Memory B cell (primary cell): Measurements from ENCODE around the gene NEIL1.

Experiments used
- ATAC-seq: fragments of 150-1000 bp; cut with Tn5 transposase; 2 replicates; pipeline ENCODE4 v1.10.0; 2021; ENCODE audit warnings: low read depth, mild to moderate bottlenecking, moderate library complexity
- DNase-seq, 2 donors: peaks; one replicate each; pipeline ENCODE4 v3.0.0; 2022; ENCODE audit warnings: low spot score in 2 of 2
- H3K27ac Mint-ChIP-seq: one replicate; pipeline ENCODE4 v1.8.0; 2022; ENCODE audit warnings: mild to moderate bottlenecking, moderate library complexity, mixed read lengths
- H3K27me3 Mint-ChIP-seq: one replicate; pipeline ENCODE4 v1.8.0; 2022; ENCODE audit warnings: mixed read lengths
- H3K36me3 Mint-ChIP-seq: one replicate; pipeline ENCODE4 v1.8.0; 2022; ENCODE audit warnings: mild to moderate bottlenecking, mixed read lengths
- H3K4me1 Mint-ChIP-seq: one replicate; pipeline ENCODE4 v1.8.0; 2022; ENCODE audit warnings: mixed read lengths
- H3K4me3 Mint-ChIP-seq: one replicate; pipeline ENCODE4 v1.8.0; 2022; ENCODE audit warnings: mild to moderate bottlenecking, moderate library complexity, mixed read lengths
- H3K9me3 Mint-ChIP-seq: one replicate; pipeline ENCODE4 v1.8.0; 2022; ENCODE audit warnings: mixed read lengths

Gene NEIL1

GRCh38 chr15:75356517-75356916 is 9.7 kb downstream of the NEIL1 start:
- no peaks in the 10 kb centered on the region for H3K27me3 Mint-ChIP-seq
- H3K9me3 Mint-ChIP-seq: no peaks in the 10 kb centered on the region
- ATAC-seq (no peak), DNase-seq (no peak)
- H3K4me3 Mint-ChIP-seq: no peak overlapping the region
- H3K4me1 Mint-ChIP-seq: no peaks in the 10 kb centered on the region
- peaks cover 18% of the 10 kb centered on the region for H3K36me3 Mint-ChIP-seq
- H3K27ac Mint-ChIP-seq: peak overlapping the region; percentile 31

GRCh38 chr15:75357976-75358673 is 11.3 kb downstream of the NEIL1 start:
- DNase-seq: no peak
- Mint-ChIP-seq H3K27me3 (no peaks in the 10 kb centered on the region), H3K4me1 (no peaks in the 10 kb centered on the region), H3K27ac (no peak overlapping the region), H3K36me3 (peaks cover 18% of the 10 kb centered on the region), H3K4me3 (no peak overlapping the region), H3K9me3 (no peaks in the 10 kb centered on the region)
- no peak for ATAC-seq

- peaks cover 18% of the 10 kb centered on the region for H3K36me3 Mint-ChIP-seq
- H3K4me1 Mint-ChIP-seq: no peaks in the 10 kb centered on the region
- no peaks in the 10 kb centered on the region for H3K9me3 Mint-ChIP-seq
- no peak overlapping the region for H3K4me3 Mint-ChIP-seq
- ATAC-seq (no peak), DNase-seq (no peak)
- no peak overlapping the region for H3K27ac Mint-ChIP-seq
- no peaks in the 10 kb centered on the region for H3K27me3 Mint-ChIP-seq
Observed at GRCh38 chr15:75358771-75359536, 12.1 kb downstream of the NEIL1 start.

GRCh38 chr15:75359537-75360250 is 12.9 kb downstream of the NEIL1 start:
- H3K4me1 Mint-ChIP-seq: no peaks in the 10 kb centered on the region
- H3K36me3 Mint-ChIP-seq: peaks cover 17% of the 10 kb centered on the region
- H3K27me3 Mint-ChIP-seq: no peaks in the 10 kb centered on the region
- no peak overlapping the region for H3K27ac Mint-ChIP-seq
- ATAC-seq (no peak), DNase-seq (no peak)
- H3K9me3 Mint-ChIP-seq: no peaks in the 10 kb centered on the region
- H3K4me3 Mint-ChIP-seq: no peak overlapping the region

- Mint-ChIP-seq H3K4me1 (no peaks in the 10 kb centered on the region), H3K27ac (no peak overlapping the region), H3K36me3 (peaks cover 16% of the 10 kb centered on the region), H3K4me3 (no peak overlapping the region), H3K9me3 (no peaks in the 10 kb centered on the region), H3K27me3 (no peaks in the 10 kb centered on the region)
- ATAC-seq: no peak
- no peak for DNase-seq
Observed at GRCh38 chr15:75360391-75360790, 13.6 kb downstream of the NEIL1 start.

- no peak for DNase-seq
- no peak for ATAC-seq
- no peaks in the 10 kb centered on the region for H3K4me1 Mint-ChIP-seq
- peaks cover 14% of the 10 kb centered on the region for H3K36me3 Mint-ChIP-seq
- H3K27ac Mint-ChIP-seq: no peak overlapping the region
- no peak overlapping the region for H3K4me3 Mint-ChIP-seq
- H3K9me3 Mint-ChIP-seq: no peaks in the 10 kb centered on the region
- no peaks in the 10 kb centered on the region for H3K27me3 Mint-ChIP-seq
Observed at GRCh38 chr15:75360856-75361255, 14.0 kb downstream of the NEIL1 start.

GRCh38 chr15:75361361-75361988 is 14.6 kb downstream of the NEIL1 start:
- DNase-seq: no peak
- H3K27me3 Mint-ChIP-seq: no peaks in the 10 kb centered on the region
- H3K4me3 Mint-ChIP-seq: no peak overlapping the region
- ATAC-seq: no peak
- H3K36me3 Mint-ChIP-seq: peaks cover 9% of the 10 kb centered on the region
- H3K27ac Mint-ChIP-seq: no peak overlapping the region
- H3K9me3 Mint-ChIP-seq: no peaks in the 10 kb centered on the region
- no peaks in the 10 kb centered on the region for H3K4me1 Mint-ChIP-seq

- no peak for ATAC-seq
- no peak overlapping the region for H3K27ac Mint-ChIP-seq
- H3K9me3 Mint-ChIP-seq: no peaks in the 10 kb centered on the region
- H3K27me3 Mint-ChIP-seq: no peaks in the 10 kb centered on the region
- H3K4me1 Mint-ChIP-seq: no peaks in the 10 kb centered on the region
- H3K4me3 Mint-ChIP-seq: no peak overlapping the region
- DNase-seq: no peak
- peaks cover 9% of the 10 kb centered on the region for H3K36me3 Mint-ChIP-seq
Observed at GRCh38 chr15:75361989-75362641, 15.3 kb downstream of the NEIL1 start.

- H3K27ac Mint-ChIP-seq: no peak overlapping the region
Observed at GRCh38 chr15:75362642-75363249, 15.9 kb downstream of the NEIL1 start.

GRCh38 chr15:75363786-75364185 is 16.9 kb downstream of the NEIL1 start:
- Mint-ChIP-seq H3K27ac (no peak overlapping the region), H3K4me1 (peaks cover 5% of the 10 kb centered on the region), H3K27me3 (no peaks in the 10 kb centered on the region), H3K4me3 (no peak overlapping the region), H3K36me3 (peaks cover 7% of the 10 kb centered on the region), H3K9me3 (no peaks in the 10 kb centered on the region)
- ATAC-seq (no peak), DNase-seq (no peak)

More at GRCh38 chr15:75362642-75363249, 15.9 kb downstream of the NEIL1 start:
- no peak for DNase-seq
- no peaks in the 10 kb centered on the region for H3K9me3 Mint-ChIP-seq
- no peak for ATAC-seq
- no peak overlapping the region for H3K4me3 Mint-ChIP-seq
- H3K27me3 Mint-ChIP-seq: no peaks in the 10 kb centered on the region
- peaks cover 3% of the 10 kb centered on the region for H3K4me1 Mint-ChIP-seq
- H3K36me3 Mint-ChIP-seq: peaks cover 9% of the 10 kb centered on the region

- H3K9me3 Mint-ChIP-seq: no peaks in the 10 kb centered on the region
- no peaks in the 10 kb centered on the region for H3K27me3 Mint-ChIP-seq
- no peak for ATAC-seq
- peaks cover 5% of the 10 kb centered on the region for H3K36me3 Mint-ChIP-seq
- peaks cover 11% of the 10 kb centered on the region for H3K4me1 Mint-ChIP-seq
- DNase-seq: no peak
- H3K4me3 Mint-ChIP-seq: no peak overlapping the region
- no peak overlapping the region for H3K27ac Mint-ChIP-seq
Observed at GRCh38 chr15:75364881-75365280, 18.0 kb downstream of the NEIL1 start.

- Mint-ChIP-seq H3K27ac (no peak overlapping the region), H3K4me3 (peak overlapping the region; percentile 11)
Observed at GRCh38 chr15:75366163-75366562, 19.3 kb downstream of the NEIL1 start.

GRCh38 chr15:75367006-75367405 is 20.2 kb downstream of the NEIL1 start:
- Mint-ChIP-seq H3K4me3 (no peak overlapping the region), H3K27ac (peak overlapping the region; percentile 96), H3K27me3 (no peaks in the 10 kb centered on the region), H3K9me3 (no peaks in the 10 kb centered on the region), H3K36me3 (peaks cover 3% of the 10 kb centered on the region), H3K4me1 (peaks cover 11% of the 10 kb centered on the region)
- no peak for DNase-seq
- ATAC-seq: no peak

More at GRCh38 chr15:75366163-75366562, 19.3 kb downstream of the NEIL1 start:
- DNase-seq: no peak
- Mint-ChIP-seq H3K4me1 (peaks cover 11% of the 10 kb centered on the region), H3K36me3 (no peaks in the 10 kb centered on the region), H3K27me3 (no peaks in the 10 kb centered on the region), H3K9me3 (no peaks in the 10 kb centered on the region)
- no peak for ATAC-seq
